A673 (cell line): ENCODE data around the gene SUMF2. TPM values are rescaled to one million over a fixed set of nuclear protein-coding genes. Genes with fewer than 3 reads are reported as not detected.
"Not testable (repeated sequence)": the region's sequence is repeated elsewhere in the genome, so short reads cannot be mapped to it uniquely, and the experiment has no call there.

Source experiments
- BruUV-seq: library from RNA; stranded (reverse); fragments of 400-500 nt; replicated peaks from 2 replicates; lab custom pipeline; 2021; lab: Mats Ljungman, UMichigan
- CTCF ChIA-PET: fragments of 300-600 bp; sonication (Branson Sonifier 250); formaldehyde crosslinking; loops from one replicate; lab custom pipeline; 2022; ENCODE audit warnings: antibody characterized with exemption; lab: Charles Lee
- POLR2A ChIA-PET: fragments of 300-600 bp; sonication (Branson Sonifier 250); formaldehyde crosslinking; loops from one replicate; lab custom pipeline; 2022; ENCODE audit warnings: antibody characterized with exemption; ENCODE audit not compliant: low non-redundant PET; lab: Charles Lee
- DNase-seq: peaks from one replicate; pipeline ENCODE4 v3.0.0-alpha.2; 2015; ENCODE audit warnings: low spot score
- H3K27ac ChIP-seq: fragments of 200-600 bp; sonication (generic); 2 replicates; pipeline ENCODE4 v1.5.1; 2016; ENCODE audit warnings: mixed run types, low read depth, mild to moderate bottlenecking, mixed read lengths, antibody characterized with exemption, low read length; ENCODE audit not compliant: poor library complexity, severe bottlenecking
- H3K27me3 ChIP-seq: fragments of 200-600 bp; sonication (generic); replicated peaks from 2 replicates; pipeline ENCODE4 v1.6.1; 2017; ENCODE audit warnings: mixed run types, low read depth, mild to moderate bottlenecking, mixed read lengths, antibody characterized with exemption, low read length; ENCODE audit not compliant: insufficient read depth, poor library complexity
- H3K36me3 ChIP-seq: fragments of 200-600 bp; sonication (generic); 2 replicates; pipeline ENCODE4 v1.6.1; 2016; ENCODE audit warnings: mixed run types, mild to moderate bottlenecking, mixed read lengths, antibody characterized with exemption, low read length; ENCODE audit not compliant: insufficient read depth, poor library complexity, severe bottlenecking
- H3K4me1 ChIP-seq: fragments of 200-600 bp; sonication (generic); 2 replicates; pipeline ENCODE4 v1.6.1; 2017; ENCODE audit warnings: mixed run types, mild to moderate bottlenecking, mixed read lengths, antibody characterized with exemption, low read length; ENCODE audit not compliant: insufficient read depth, poor library complexity, severe bottlenecking
- H3K4me3 ChIP-seq: fragments of 200-600 bp; sonication (generic); 2 replicates; pipeline ENCODE4 v1.5.1; 2016; ENCODE audit warnings: low read depth, mixed run types, mild to moderate bottlenecking, mixed read lengths, low read length; ENCODE audit not compliant: poor library complexity, severe bottlenecking
- H3K9me3 ChIP-seq: fragments of 200-600 bp; sonication (generic); 2 replicates; pipeline ENCODE4 v1.6.1; 2016; ENCODE audit warnings: mixed run types, low read depth, mild to moderate bottlenecking, mixed read lengths, antibody characterized with exemption, low read length; ENCODE audit not compliant: poor library complexity, severe bottlenecking
- EZH2 ChIP-seq: fragments of 200-600 bp; sonication (generic); IDR thresholded peaks from 2 replicates; pipeline ENCODE4 v1.6.1; 2017; ENCODE audit warnings: borderline replicate concordance, low read depth, mild to moderate bottlenecking, mixed read lengths, antibody characterized with exemption, low read length; ENCODE audit not compliant: poor library complexity, severe bottlenecking
- intact Hi-C: fragments of 100-400 bp; cut with micrococcal nuclease; formaldehyde crosslinking; loops from one replicate; pipeline ENCODE4 v1.10.0; 2022; ENCODE audit not compliant: unreplicated experiment
- total RNA-seq: library from RNA; stranded (reverse); gene quantifications from 2 replicates; pipeline ENCODE4 v1.2.3, GENCODE V29; 2021
- TF ChIP-seq, protein P1 (sequence below): fragments of 300-800, 200-600 bp; sonication (generic); conservative IDR thresholded peaks from 2 replicates; pipeline ENCODE4 v1.5.1; 2017; ENCODE audit warnings: low read depth, mild to moderate bottlenecking, antibody characterized with exemption, low read length, moderate library complexity, mixed read lengths

SUMF2 gene
- total RNA-seq, 1 experiment from 2014 or later = 157 TPM

GRCh38 chr7:56077681-56078080 is 13.6 kb downstream of the SUMF2 start:
- ChIA-PET CTCF (interaction anchor here (1.2 kb wide), 1 partner anchor 436 kb away, joined by 4 read pairs; no protein-coding TSS in a partner anchor), POLR2A (interaction anchor here (0.6 to 0.7 kb wide), 2 partner anchors 9 to 111 kb away, joined by 3 to 5 read pairs; no protein-coding TSS in a partner anchor)
- H3K9me3 ChIP-seq = no peaks in the 10 kb centered on the region
- intact Hi-C loops = loop anchor here (10.0 kb wide), 1 partner anchor 793 kb away; no protein-coding TSS in a partner anchor
- H3K27ac ChIP-seq = no peak overlapping the region
- no peak overlapping the region for H3K4me3 ChIP-seq
- H3K36me3 ChIP-seq = peaks cover 32% of the 10 kb centered on the region
- BruUV-seq = no TSS peak
- DNase-seq = no peak
- TF ChIP-seq EZH2 = no peak
- TF ChIP-seq, protein P1, sequence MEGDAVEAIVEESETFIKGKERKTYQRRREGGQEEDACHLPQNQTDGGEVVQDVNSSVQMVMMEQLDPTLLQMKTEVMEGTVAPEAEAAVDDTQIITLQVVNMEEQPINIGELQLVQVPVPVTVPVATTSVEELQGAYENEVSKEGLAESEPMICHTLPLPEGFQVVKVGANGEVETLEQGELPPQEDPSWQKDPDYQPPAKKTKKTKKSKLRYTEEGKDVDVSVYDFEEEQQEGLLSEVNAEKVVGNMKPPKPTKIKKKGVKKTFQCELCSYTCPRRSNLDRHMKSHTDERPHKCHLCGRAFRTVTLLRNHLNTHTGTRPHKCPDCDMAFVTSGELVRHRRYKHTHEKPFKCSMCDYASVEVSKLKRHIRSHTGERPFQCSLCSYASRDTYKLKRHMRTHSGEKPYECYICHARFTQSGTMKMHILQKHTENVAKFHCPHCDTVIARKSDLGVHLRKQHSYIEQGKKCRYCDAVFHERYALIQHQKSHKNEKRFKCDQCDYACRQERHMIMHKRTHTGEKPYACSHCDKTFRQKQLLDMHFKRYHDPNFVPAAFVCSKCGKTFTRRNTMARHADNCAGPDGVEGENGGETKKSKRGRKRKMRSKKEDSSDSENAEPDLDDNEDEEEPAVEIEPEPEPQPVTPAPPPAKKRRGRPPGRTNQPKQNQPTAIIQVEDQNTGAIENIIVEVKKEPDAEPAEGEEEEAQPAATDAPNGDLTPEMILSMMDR = no peak
- no peaks in the 10 kb centered on the region for H3K4me1 ChIP-seq
- no peaks in the 10 kb centered on the region for H3K27me3 ChIP-seq

DNA sequence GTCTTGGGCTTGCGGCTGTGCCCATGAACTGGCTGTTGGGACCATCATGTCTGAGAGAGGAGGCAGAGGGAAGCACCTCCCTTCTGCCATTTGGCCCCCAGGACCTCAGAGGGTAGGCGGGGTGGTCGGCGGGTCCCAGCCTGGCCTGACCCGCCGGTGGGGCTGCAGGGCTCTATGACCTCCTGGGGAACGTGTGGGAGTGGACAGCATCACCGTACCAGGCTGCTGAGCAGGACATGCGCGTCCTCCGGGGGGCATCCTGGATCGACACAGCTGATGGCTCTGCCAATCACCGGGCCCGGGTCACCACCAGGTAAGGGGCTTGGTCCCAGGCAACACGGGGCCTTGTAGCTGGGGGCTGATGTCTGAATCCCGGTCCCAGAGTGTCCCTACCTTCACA is 14.1 kb downstream of the SUMF2 start:
- no peak for TF ChIP-seq EZH2
- no peak for DNase-seq
- Histone ChIP-seq H3K27me3 (no peaks in the 10 kb centered on the region), H3K4me3 (no peak overlapping the region), H3K27ac (no peak overlapping the region), H3K36me3 (peaks cover 27% of the 10 kb centered on the region), H3K9me3 (no peaks in the 10 kb centered on the region), H3K4me1 (no peaks in the 10 kb centered on the region)
- ChIA-PET CTCF (no interaction called here), POLR2A (no interaction called here)
- BruUV-seq = no TSS peak
- intact Hi-C loops = loop anchor here (10.0 kb wide), 1 partner anchor 793 kb away; no protein-coding TSS in a partner anchor

- Histone ChIP-seq H3K36me3 (peaks cover 26% of the 10 kb centered on the region), H3K9me3 (no peaks in the 10 kb centered on the region), H3K27me3 (no peaks in the 10 kb centered on the region), H3K27ac (no peak overlapping the region), H3K4me1 (no peaks in the 10 kb centered on the region), H3K4me3 (no peak overlapping the region)
- DNase-seq = no peak
- ChIA-PET POLR2A (no interaction called here), CTCF (no interaction called here)
- TSS peak; percentile 75 for BruUV-seq
- intact Hi-C loops = loop anchor here (10.0 kb wide), 1 partner anchor 795 kb away; no protein-coding TSS in a partner anchor
- TF ChIP-seq, protein P1 = peak; percentile 42
- TF ChIP-seq EZH2 = no peak
Observed at GRCh38 chr7:56079450-56080185, 15.5 kb downstream of the SUMF2 start.

DNA sequence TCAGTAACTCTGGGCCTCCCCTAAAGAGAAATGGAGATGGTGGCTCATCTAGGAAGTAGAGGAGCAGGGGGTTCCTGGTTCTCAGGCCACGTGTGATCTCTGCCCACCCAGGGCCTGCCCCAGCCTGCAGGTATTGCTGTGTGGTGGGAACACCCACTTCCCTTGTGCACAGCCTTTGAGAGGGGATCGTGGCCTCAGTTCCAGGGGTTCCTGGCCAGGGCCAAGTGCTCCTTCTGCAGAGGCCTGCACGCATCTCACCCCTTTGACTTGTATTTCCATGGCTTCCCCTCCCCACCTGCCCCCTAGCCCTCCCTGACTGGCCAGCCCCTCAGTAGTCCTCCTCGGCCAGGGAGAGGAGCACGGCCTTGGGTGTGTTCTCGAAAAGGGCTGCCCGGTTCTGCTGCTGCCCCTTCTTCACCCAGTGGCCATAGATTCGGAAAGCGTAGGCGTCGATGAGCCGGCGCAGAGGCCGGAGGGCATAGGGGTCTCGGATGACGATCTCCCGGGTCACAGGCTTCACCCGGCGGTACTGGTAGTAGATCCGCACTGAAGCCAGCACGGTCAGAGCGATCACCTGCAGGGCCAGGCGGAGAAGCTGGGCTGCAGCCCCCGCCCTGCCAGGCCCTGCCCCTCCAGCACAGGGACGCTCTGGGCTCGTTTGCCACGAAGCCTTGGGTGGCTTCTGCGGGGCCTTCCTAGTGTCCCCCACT is 16.8 kb downstream of the SUMF2 start:
- H3K4me3 ChIP-seq, intact Hi-C loops, H3K4me1 ChIP-seq, H3K27ac ChIP-seq, POLR2A ChIA-PET, BruUV-seq, H3K9me3 ChIP-seq, CTCF ChIA-PET, H3K27me3 ChIP-seq, DNase-seq: not testable (repeated sequence)
- peaks cover 21% of the 10 kb centered on the region for H3K36me3 ChIP-seq
